ENCODE results near the gene NRXN2. TPM values are rescaled to one million over a fixed set of nuclear protein-coding genes. Genes with fewer than 3 reads are reported as not detected.

Gene NRXN2
- total and polyA plus RNA-seq, 2 of the 13 experiments (the other 11 are each of a cell fraction or from before 2014, with no cell fraction given) = not detected

DNA sequence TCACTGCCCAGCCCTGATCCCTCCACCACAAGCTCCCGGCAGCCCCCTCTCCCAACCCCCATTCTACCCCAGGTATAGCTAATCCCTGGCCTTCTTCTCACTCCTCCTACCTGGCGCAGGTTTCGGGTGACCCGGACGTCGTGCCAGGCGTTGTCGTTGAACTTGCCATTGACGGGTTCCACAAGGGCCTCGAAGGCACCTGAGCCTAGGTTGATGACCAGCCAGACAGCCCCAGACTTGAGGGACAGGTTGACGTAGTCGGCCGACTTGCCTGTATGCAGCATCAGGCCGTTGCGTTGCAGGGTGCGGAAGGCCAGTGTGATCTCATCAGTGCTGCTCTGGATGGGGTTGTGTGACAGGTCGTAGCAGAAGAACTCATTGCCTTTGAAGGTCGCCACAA lies 37.5 kb downstream of the NRXN2 start (continued):
- no peak for TF ChIP-seq KDM1A (CRISPR knock-in tag; IDR thresholded peaks at IDR 0.05)
- TF ChIP-seq, protein P1, sequence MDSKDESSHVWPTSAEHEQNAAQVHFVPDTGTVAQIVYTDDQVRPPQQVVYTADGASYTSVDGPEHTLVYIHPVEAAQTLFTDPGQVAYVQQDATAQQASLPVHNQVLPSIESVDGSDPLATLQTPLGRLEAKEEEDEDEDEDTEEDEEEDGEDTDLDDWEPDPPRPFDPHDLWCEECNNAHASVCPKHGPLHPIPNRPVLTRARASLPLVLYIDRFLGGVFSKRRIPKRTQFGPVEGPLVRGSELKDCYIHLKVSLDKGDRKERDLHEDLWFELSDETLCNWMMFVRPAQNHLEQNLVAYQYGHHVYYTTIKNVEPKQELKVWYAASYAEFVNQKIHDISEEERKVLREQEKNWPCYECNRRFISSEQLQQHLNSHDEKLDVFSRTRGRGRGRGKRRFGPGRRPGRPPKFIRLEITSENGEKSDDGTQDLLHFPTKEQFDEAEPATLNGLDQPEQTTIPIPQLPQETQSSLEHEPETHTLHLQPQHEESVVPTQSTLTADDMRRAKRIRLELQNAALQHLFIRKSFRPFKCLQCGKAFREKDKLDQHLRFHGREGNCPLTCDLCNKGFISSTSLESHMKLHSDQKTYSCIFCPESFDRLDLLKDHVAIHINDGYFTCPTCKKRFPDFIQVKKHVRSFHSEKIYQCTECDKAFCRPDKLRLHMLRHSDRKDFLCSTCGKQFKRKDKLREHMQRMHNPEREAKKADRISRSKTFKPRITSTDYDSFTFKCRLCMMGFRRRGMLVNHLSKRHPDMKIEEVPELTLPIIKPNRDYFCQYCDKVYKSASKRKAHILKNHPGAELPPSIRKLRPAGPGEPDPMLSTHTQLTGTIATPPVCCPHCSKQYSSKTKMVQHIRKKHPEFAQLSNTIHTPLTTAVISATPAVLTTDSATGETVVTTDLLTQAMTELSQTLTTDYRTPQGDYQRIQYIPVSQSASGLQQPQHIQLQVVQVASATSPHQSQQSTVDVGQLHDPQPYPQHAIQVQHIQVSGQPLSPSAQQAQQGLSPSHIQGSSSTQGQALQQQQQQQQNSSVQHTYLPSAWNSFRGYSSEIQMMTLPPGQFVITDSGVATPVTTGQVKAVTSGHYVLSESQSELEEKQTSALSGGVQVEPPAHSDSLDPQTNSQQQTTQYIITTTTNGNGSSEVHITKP (CRISPR knock-in tag; IDR thresholded peaks at IDR 0.05; ENCODE audit: low read depth) = no peak
- TF ChIP-seq, protein P2, sequence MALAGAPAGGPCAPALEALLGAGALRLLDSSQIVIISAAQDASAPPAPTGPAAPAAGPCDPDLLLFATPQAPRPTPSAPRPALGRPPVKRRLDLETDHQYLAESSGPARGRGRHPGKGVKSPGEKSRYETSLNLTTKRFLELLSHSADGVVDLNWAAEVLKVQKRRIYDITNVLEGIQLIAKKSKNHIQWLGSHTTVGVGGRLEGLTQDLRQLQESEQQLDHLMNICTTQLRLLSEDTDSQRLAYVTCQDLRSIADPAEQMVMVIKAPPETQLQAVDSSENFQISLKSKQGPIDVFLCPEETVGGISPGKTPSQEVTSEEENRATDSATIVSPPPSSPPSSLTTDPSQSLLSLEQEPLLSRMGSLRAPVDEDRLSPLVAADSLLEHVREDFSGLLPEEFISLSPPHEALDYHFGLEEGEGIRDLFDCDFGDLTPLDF (CRISPR knock-in tag; IDR thresholded peaks at IDR 0.05) = no peak

DNA sequence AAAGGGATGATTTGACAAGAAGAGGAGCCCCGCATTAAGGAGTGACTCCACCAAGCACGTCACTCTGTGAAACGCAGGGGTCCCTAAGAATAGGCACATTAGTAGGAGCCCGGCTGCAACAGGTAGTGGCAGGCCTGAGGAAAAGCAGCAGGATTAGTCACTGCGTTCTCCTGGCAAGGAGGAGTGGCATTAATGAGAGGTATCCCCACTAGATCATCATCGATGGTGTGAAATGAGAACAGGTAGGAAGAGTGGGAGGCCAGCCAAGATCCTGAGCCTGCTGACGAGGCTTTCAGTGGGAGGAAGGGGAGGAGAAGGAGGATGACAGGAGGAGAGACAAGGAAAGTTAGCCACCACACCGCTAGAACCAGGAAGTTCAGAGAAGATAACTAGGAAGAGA lies 38.6 kb downstream of the NRXN2 start:
- H3K27ac ChIP-seq (ENCODE audit: extremely low read length, insufficient read depth, low read length) = no peak overlapping the region
- no TSS peak for BruUV-seq (replicated peaks)
- H3K36me3 ChIP-seq (replicated peaks in 1 of 2; ENCODE audit: control insufficient read depth in 1 of 2, insufficient read depth in 2 of 2, low read length in 2 of 2) = no peaks in the 10 kb centered on the region
- H3K9ac ChIP-seq (ENCODE audit: insufficient read depth, low read depth, low read length) = no peak overlapping the region
- no peaks in the 10 kb centered on the region for H3K9me3 ChIP-seq (ENCODE audit: low read length)
- ChIA-PET CTCF (ENCODE audit: low intra/inter-chr PET ratio, low total read pairs) (no interaction called here), POLR2A (no interaction called here)
- no peaks in the 10 kb centered on the region for H3K79me2 ChIP-seq (ENCODE audit: insufficient read depth, low read length)
- in situ Hi-C loops (cut with HindIII; ENCODE audit: extremely low pct_ligation_motif_present, low pct_unique_long_range_greater_than_20kb) (no loop called here), intact Hi-C loops (cut with micrococcal nuclease; ENCODE audit: unreplicated experiment) (no loop called here)
- H3K27me3 ChIP-seq (ENCODE audit: control insufficient read depth in 1 of 2, insufficient read depth in 2 of 2, low read length in 2 of 2) = peaks cover 9 to 60% of the 10 kb centered on the region in 2 experiments; a peak in 3 of 5 replicates
- no peak overlapping the region for H2AFZ ChIP-seq (ENCODE audit: low read length)
- no peak overlapping the region for H3K4me3 ChIP-seq (replicated peaks in 1 of 3; ENCODE audit: insufficient read depth in 1 of 3, low read depth in 2 of 3, low read length in 3 of 3)
- ATAC-seq (no peak), FAIRE-seq (no peak), DNase-seq (ENCODE audit: low spot score) (no peak)
- 14% methylated on average over 8 of the region's 8 CpGs for WGBS (ENCODE audit: low lambda C conversion rate)
- no peaks in the 10 kb centered on the region; the same call in 1 of the 2 replicates for H3K4me1 ChIP-seq (ENCODE audit: insufficient read depth, low read length)
- H3K4me2 ChIP-seq (ENCODE audit: low read depth, low read length) = no peak overlapping the region
- H4K20me1 ChIP-seq (ENCODE audit: insufficient read depth, low read length) = no peaks in the 10 kb centered on the region
- TF ChIP-seq ZNF670 (CRISPR knock-in tag; IDR thresholded peaks at IDR 0.05; ENCODE audit: borderline replicate concordance) (no peak), NCOR1 (IDR thresholded peaks at IDR 0.05; ENCODE audit: borderline replicate concordance, low read length) (no peak), CREB1 (IDR thresholded peaks at IDR 0.05) (0 out of 2 replicates have a peak, but pooled peaks have one; percentile 24), CREB1 (CRISPR knock-in tag; IDR thresholded peaks at IDR 0.05) (no peak), ZFP90 (CRISPR knock-in tag; IDR thresholded peaks at IDR 0.05; ENCODE audit: borderline replicate concordance) (no peak)
- TF ChIP-seq, protein P3, sequence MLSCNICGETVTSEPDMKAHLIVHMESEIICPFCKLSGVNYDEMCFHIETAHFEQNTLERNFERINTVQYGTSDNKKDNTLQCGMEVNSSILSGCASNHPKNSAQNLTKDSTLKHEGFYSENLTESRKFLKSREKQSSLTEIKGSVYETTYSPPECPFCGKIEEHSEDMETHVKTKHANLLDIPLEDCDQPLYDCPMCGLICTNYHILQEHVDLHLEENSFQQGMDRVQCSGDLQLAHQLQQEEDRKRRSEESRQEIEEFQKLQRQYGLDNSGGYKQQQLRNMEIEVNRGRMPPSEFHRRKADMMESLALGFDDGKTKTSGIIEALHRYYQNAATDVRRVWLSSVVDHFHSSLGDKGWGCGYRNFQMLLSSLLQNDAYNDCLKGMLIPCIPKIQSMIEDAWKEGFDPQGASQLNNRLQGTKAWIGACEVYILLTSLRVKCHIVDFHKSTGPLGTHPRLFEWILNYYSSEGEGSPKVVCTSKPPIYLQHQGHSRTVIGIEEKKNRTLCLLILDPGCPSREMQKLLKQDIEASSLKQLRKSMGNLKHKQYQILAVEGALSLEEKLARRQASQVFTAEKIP (CRISPR knock-in tag; IDR thresholded peaks at IDR 0.05; ENCODE audit: borderline replicate concordance) = no peak
- TF ChIP-seq, protein P4, sequence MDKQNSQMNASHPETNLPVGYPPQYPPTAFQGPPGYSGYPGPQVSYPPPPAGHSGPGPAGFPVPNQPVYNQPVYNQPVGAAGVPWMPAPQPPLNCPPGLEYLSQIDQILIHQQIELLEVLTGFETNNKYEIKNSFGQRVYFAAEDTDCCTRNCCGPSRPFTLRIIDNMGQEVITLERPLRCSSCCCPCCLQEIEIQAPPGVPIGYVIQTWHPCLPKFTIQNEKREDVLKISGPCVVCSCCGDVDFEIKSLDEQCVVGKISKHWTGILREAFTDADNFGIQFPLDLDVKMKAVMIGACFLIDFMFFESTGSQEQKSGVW (CRISPR knock-in tag; IDR thresholded peaks at IDR 0.05; ENCODE audit: borderline replicate concordance) = no peak
- TF ChIP-seq, protein P5, sequence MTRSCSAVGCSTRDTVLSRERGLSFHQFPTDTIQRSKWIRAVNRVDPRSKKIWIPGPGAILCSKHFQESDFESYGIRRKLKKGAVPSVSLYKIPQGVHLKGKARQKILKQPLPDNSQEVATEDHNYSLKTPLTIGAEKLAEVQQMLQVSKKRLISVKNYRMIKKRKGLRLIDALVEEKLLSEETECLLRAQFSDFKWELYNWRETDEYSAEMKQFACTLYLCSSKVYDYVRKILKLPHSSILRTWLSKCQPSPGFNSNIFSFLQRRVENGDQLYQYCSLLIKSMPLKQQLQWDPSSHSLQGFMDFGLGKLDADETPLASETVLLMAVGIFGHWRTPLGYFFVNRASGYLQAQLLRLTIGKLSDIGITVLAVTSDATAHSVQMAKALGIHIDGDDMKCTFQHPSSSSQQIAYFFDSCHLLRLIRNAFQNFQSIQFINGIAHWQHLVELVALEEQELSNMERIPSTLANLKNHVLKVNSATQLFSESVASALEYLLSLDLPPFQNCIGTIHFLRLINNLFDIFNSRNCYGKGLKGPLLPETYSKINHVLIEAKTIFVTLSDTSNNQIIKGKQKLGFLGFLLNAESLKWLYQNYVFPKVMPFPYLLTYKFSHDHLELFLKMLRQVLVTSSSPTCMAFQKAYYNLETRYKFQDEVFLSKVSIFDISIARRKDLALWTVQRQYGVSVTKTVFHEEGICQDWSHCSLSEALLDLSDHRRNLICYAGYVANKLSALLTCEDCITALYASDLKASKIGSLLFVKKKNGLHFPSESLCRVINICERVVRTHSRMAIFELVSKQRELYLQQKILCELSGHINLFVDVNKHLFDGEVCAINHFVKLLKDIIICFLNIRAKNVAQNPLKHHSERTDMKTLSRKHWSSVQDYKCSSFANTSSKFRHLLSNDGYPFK (CRISPR knock-in tag; IDR thresholded peaks at IDR 0.05; ENCODE audit: borderline replicate concordance) = no peak
